Vagina (tissue), 2 donors: ENCODE data around the gene FGFRL1. TPM values are rescaled to one million over a fixed set of nuclear protein-coding genes. Genes with fewer than 3 reads are reported as not detected.

Experiments used
- DNase-seq, 2 donors: peaks; one replicate each; pipeline ENCODE4 v3.0.0-alpha.2; 2017; ENCODE audit errors: extremely low spot score in 2 of 2
- H3K27ac ChIP-seq: fragments of 200-600 bp; sonication (generic); one replicate; pipeline ENCODE4 v1.5.1; 2019
- H3K27me3 ChIP-seq: fragments of 200-600 bp; sonication (generic); one replicate; pipeline ENCODE4 v1.5.1; 2019
- H3K36me3 ChIP-seq, 2 donors: fragments of 200-600 bp; sonication (generic); one replicate each; pipeline ENCODE4 v1.5.1; 2017 to 2019
- H3K4me1 ChIP-seq: fragments of 200-600 bp; sonication (generic); one replicate; pipeline ENCODE4 v1.5.1; 2019
- H3K4me3 ChIP-seq, 2 donors: fragments of 200-600 bp; sonication (generic); 1 replicate in 1 of 2; 2 replicates in 1 of 2; pipeline ENCODE4 v1.5.1; 2016 to 2019
- H3K9me3 ChIP-seq: fragments of 200-600 bp; sonication (generic); one replicate; pipeline ENCODE4 v1.5.1; 2019
- POLR2A ChIP-seq, 2 donors: fragments of 450-650 bp; IDR thresholded peaks; one replicate each; pipeline ENCODE4 v1.6.1; 2017; ENCODE audit warnings: antibody characterized with exemption in 2 of 2, mild to moderate bottlenecking in 2 of 2, moderate library complexity in 2 of 2
- POLR2AphosphoS5 ChIP-seq, 2 donors: sonication (generic); formaldehyde crosslinking; IDR thresholded peaks; one replicate each; pipeline ENCODE4 v1.9.0; 2017; ENCODE audit warnings: antibody characterized with exemption in 2 of 2, mild to moderate bottlenecking in 2 of 2, low read depth in 1 of 2; ENCODE audit not compliant: insufficient read depth in 1 of 2
- intact Hi-C: fragments of 100-400 bp; cut with DNase I; formaldehyde crosslinking; loops from one replicate; pipeline ENCODE4 v1.15.1; 2023
- total RNA-seq: library from RNA; depleted of rRNA; stranded (reverse); fragments of >200 nt; gene quantifications from one replicate; pipeline ENCODE4 v1.2.3, GENCODE V29; 2016
- TF ChIP-seq, protein P1 (sequence below), 3 experiments: fragments of 450-650 bp in 2 of 3; fragments of 200-600 bp in 1 of 3; sonication (generic) in 1 of 3; IDR thresholded peaks; one replicate each; pipeline ENCODE4 v1.5.1; 2017 to 2019; ENCODE audit warnings: antibody characterized with exemption in 3 of 3, mild to moderate bottlenecking in 2 of 3, moderate library complexity in 2 of 3

Gene FGFRL1
- total RNA-seq, 1 donor from 2014 or later: 20.9 TPM

DNA sequence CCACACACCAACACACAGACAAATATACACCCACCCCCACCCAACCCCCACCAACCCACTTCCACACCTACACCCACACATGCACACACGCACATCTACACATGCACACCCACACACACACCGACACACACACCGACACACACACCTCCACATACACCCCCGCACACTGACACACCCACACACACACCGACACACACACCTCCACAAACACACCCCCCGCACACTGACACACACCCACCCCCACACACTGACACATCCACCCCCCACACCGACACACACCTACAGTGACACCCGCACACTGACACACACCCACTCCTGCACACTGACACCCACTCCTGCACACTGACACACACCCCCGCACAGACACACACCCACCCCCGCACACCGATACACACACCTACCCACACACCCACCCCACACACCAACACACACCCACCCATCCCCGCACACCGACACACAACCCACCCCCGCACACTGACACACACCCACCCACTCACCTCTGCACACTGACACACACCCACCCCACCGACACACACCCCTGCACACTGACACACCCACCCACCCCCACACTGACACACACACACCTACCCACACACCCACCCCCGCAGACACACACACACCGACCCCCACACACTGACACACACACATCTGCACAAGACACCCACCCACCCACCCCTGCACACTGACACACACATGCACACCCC, 31.1 kb downstream of the FGFRL1 start:
- Histone ChIP-seq H3K4me1 (peaks cover 53% of the 10 kb centered on the region), H3K36me3 (no peaks in the 10 kb centered on the region), H3K4me3 (no peak overlapping the region), H3K27me3 (no peaks in the 10 kb centered on the region), H3K27ac (no peak overlapping the region), H3K9me3 (no peaks in the 10 kb centered on the region)
- TF ChIP-seq, protein P1, sequence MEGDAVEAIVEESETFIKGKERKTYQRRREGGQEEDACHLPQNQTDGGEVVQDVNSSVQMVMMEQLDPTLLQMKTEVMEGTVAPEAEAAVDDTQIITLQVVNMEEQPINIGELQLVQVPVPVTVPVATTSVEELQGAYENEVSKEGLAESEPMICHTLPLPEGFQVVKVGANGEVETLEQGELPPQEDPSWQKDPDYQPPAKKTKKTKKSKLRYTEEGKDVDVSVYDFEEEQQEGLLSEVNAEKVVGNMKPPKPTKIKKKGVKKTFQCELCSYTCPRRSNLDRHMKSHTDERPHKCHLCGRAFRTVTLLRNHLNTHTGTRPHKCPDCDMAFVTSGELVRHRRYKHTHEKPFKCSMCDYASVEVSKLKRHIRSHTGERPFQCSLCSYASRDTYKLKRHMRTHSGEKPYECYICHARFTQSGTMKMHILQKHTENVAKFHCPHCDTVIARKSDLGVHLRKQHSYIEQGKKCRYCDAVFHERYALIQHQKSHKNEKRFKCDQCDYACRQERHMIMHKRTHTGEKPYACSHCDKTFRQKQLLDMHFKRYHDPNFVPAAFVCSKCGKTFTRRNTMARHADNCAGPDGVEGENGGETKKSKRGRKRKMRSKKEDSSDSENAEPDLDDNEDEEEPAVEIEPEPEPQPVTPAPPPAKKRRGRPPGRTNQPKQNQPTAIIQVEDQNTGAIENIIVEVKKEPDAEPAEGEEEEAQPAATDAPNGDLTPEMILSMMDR (IDR thresholded peaks at IDR 0.05): no peak
- no peak for TF ChIP-seq POLR2A (IDR thresholded peaks at IDR 0.05)
- TF ChIP-seq POLR2AphosphoS5 (IDR thresholded peaks at IDR 0.05; ENCODE audit: insufficient read depth in 1 of 2, low read depth in 1 of 2): no peak
- no peak for DNase-seq
- intact Hi-C loops: no loop called here

DNA sequence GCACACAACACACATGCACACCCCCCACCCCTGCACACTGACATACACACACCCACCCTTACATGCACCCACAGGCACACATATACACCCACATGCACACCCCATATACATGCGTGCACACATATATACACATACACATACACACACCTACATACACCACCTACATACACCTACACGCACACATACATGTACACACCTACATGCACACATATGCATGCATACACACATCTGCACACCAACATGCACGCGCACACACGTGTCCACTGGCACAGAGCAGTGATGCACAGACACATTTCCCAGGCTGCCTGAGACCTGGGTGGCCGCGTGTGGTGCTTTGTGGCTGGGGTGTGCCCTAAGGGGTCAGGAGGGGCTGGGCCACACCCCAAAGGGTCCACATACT, 31.7 kb downstream of the FGFRL1 start:
- Histone ChIP-seq H3K4me1 (peaks cover 56% of the 10 kb centered on the region), H3K27me3 (no peaks in the 10 kb centered on the region), H3K36me3 (no peaks in the 10 kb centered on the region), H3K27ac (no peak overlapping the region), H3K9me3 (no peaks in the 10 kb centered on the region), H3K4me3 (peak overlapping the region in 1 of 2 donors; percentile 38)
- TF ChIP-seq, protein P1 (IDR thresholded peaks at IDR 0.05): no peak
- TF ChIP-seq POLR2AphosphoS5 (IDR thresholded peaks at IDR 0.05; ENCODE audit: insufficient read depth in 1 of 2, low read depth in 1 of 2) (no peak), POLR2A (IDR thresholded peaks at IDR 0.05) (no peak)
- no peak for DNase-seq
- intact Hi-C loops: no loop called here

DNA sequence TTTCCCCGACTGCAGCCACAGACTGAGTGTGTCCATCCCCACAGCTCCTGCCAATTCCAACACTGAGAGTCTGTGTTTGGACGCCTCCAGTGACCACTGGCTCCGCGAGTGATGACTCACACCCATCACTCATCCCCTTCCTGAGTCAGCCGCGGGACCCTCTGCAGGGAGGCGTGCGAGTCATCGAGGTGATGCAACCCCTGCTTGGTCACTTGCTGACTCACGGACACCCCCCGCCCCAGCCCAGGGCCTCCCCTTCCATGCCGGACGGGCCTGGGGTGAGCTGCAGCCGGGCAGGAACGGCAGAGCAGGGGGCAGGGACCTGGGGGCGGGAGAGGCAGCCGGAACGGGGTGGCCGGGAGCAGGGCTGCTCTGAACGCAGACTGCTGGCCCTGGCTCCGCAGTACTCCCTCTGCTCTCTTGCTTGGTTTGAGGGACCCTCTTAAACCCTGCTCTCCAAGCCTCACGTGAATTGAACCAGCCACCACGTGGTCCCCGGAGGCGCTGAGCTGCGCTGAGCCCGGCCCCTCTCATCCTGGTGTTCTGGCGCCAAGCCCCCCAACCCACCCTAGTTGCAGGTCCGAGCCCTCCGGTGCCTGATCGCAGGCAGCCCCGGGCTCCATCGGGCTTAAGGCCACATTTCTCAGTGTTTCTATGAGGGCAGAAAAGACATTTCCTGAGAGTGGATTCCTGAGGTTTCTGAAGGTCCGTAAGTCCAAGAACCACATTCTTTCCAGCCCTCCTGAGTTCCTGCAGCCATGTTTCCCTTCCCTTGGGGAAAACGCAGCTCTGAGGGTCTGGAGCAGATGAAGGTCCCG, 32.4 kb downstream of the FGFRL1 start:
- H3K27me3 ChIP-seq: no peaks in the 10 kb centered on the region
- no peaks in the 10 kb centered on the region for H3K9me3 ChIP-seq
- peak overlapping the region in 1 of 2 donors; percentile 38 for H3K4me3 ChIP-seq
- H3K36me3 ChIP-seq: no peaks in the 10 kb centered on the region
- H3K27ac ChIP-seq: peak overlapping the region; percentile 83
- intact Hi-C loops: no loop called here
- DNase-seq: peak in 1 of 2 donors; percentile 98
- peaks cover 56% of the 10 kb centered on the region for H3K4me1 ChIP-seq
- TF ChIP-seq POLR2A (IDR thresholded peaks at IDR 0.05) (no peak), POLR2AphosphoS5 (IDR thresholded peaks at IDR 0.05; ENCODE audit: insufficient read depth in 1 of 2, low read depth in 1 of 2) (peak; percentile 40 to 92)
- TF ChIP-seq, protein P1 (IDR thresholded peaks at IDR 0.05): no peak

DNA sequence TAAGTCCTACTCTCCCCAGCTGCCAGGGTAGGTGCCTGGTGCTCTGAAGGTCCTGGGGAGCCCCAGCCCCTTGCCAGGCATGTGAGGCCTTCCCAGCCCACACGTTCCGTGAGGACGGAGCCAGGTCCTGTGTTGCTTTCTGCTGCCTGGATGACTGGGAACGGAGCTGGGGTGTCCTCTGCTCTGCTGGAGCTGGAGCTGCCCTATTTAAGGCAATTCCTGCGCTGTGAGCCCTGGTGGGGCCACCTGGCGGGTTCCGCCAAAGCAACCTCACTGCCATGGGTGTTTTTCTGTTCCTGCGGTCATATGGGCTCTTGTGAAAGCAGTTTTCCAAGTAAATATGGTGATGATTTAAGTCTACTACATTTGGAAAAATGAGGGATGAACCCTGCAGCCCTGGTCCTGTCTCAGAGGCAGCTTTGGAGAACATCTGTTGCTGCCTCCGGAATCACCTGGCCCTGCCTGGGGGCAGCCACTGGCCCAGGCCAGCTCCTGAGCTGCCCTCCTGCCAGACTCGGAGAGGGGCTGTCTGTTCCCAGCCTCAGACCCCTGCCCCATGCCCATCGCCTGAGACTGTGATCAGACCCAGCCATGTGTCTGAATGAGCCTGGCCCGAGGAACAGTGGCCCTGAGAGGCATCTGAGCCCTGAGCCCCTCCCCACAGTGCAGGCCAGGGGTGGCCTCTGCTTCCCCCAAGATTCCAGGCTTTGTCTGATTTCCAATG, 33.2 kb downstream of the FGFRL1 start:
- no peaks in the 10 kb centered on the region for H3K9me3 ChIP-seq
- no peak for TF ChIP-seq POLR2A (IDR thresholded peaks at IDR 0.05)
- TF ChIP-seq POLR2AphosphoS5 (IDR thresholded peaks at IDR 0.05; ENCODE audit: insufficient read depth in 1 of 2, low read depth in 1 of 2): no peak
- TF ChIP-seq, protein P1 (IDR thresholded peaks at IDR 0.05): no peak
- H3K27me3 ChIP-seq: no peaks in the 10 kb centered on the region
- peak overlapping the region in 1 of 2 donors; percentile 38 for H3K4me3 ChIP-seq
- peak overlapping the region; percentile 83 for H3K27ac ChIP-seq
- DNase-seq: no peak
- no peaks in the 10 kb centered on the region for H3K36me3 ChIP-seq
- intact Hi-C loops: no loop called here
- H3K4me1 ChIP-seq: peaks cover 50% of the 10 kb centered on the region
